Measurements from ENCODE around the gene TICRR.

DNA sequence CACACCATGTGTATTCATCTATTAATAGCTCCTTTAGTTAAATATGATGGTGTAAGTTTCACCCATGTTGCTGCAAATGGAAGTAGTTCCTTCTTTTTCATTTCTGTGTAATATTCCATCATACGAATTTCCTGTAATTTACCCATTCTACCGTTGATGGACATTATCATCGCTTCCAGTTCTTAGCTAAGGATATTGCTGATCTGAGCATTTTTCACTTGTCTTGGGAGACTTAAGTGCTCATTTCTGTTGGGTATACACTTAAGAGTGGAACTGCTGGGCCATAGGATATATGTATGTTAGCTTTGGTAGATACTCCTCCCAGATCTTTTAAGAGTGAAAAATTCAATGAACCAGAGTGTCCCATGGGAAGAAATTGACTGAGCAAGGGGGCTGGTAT lies 92.9 kb downstream of the TICRR start:
- TF ChIP-seq, protein P1, sequence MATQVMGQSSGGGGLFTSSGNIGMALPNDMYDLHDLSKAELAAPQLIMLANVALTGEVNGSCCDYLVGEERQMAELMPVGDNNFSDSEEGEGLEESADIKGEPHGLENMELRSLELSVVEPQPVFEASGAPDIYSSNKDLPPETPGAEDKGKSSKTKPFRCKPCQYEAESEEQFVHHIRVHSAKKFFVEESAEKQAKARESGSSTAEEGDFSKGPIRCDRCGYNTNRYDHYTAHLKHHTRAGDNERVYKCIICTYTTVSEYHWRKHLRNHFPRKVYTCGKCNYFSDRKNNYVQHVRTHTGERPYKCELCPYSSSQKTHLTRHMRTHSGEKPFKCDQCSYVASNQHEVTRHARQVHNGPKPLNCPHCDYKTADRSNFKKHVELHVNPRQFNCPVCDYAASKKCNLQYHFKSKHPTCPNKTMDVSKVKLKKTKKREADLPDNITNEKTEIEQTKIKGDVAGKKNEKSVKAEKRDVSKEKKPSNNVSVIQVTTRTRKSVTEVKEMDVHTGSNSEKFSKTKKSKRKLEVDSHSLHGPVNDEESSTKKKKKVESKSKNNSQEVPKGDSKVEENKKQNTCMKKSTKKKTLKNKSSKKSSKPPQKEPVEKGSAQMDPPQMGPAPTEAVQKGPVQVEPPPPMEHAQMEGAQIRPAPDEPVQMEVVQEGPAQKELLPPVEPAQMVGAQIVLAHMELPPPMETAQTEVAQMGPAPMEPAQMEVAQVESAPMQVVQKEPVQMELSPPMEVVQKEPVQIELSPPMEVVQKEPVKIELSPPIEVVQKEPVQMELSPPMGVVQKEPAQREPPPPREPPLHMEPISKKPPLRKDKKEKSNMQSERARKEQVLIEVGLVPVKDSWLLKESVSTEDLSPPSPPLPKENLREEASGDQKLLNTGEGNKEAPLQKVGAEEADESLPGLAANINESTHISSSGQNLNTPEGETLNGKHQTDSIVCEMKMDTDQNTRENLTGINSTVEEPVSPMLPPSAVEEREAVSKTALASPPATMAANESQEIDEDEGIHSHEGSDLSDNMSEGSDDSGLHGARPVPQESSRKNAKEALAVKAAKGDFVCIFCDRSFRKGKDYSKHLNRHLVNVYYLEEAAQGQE (IDR thresholded peaks at IDR 0.05; ENCODE audit: insufficient replicate concordance, low read depth) = no peak
- TF ChIP-seq, protein P2, sequence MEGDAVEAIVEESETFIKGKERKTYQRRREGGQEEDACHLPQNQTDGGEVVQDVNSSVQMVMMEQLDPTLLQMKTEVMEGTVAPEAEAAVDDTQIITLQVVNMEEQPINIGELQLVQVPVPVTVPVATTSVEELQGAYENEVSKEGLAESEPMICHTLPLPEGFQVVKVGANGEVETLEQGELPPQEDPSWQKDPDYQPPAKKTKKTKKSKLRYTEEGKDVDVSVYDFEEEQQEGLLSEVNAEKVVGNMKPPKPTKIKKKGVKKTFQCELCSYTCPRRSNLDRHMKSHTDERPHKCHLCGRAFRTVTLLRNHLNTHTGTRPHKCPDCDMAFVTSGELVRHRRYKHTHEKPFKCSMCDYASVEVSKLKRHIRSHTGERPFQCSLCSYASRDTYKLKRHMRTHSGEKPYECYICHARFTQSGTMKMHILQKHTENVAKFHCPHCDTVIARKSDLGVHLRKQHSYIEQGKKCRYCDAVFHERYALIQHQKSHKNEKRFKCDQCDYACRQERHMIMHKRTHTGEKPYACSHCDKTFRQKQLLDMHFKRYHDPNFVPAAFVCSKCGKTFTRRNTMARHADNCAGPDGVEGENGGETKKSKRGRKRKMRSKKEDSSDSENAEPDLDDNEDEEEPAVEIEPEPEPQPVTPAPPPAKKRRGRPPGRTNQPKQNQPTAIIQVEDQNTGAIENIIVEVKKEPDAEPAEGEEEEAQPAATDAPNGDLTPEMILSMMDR (IDR thresholded peaks at IDR 0.05; ENCODE audit: insufficient read depth, low read length) = no peak
